ENCODE measurements around the gene CFB. TPM values are rescaled to one million over a fixed set of nuclear protein-coding genes. Genes with fewer than 3 reads are reported as not detected.

The CFB gene
- total and polyA plus RNA-seq, 2 of the 4 experiments (the other 2 are of a cell fraction): 1.8 to 6.1 TPM

DNA sequence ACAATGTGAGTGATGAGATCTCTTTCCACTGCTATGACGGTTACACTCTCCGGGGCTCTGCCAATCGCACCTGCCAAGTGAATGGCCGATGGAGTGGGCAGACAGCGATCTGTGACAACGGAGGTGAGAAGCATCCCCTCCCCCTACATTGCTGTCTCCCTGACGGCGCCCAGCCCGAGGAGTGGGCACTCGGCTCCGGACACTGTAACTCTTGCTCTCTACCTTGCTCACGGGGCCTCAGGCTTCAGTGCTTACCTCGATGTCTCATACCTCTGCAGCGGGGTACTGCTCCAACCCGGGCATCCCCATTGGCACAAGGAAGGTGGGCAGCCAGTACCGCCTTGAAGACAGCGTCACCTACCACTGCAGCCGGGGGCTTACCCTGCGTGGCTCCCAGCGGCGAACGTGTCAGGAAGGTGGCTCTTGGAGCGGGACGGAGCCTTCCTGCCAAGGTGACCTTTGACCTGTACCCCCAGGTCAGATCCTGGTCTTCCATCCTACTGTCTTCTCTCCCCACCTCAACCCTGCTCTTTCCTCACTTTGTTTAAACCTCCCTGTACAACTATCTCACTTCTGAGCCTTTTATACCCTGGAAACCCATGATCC lies 1.3 kb downstream of the CFB start:
- ChIA-PET POLR2A (ENCODE audit: unreplicated experiment) (no interaction called here), CTCF (no interaction called here)
- Histone ChIP-seq H3K79me1 (ENCODE audit: low read depth in 1 of 2, low read length in 2 of 2) (no peaks in the 10 kb centered on the region), H3K4me3 (ENCODE audit: insufficient read depth, low read depth, low read length) (no peak overlapping the region), H3K23ac (ENCODE audit: low read depth, low read length) (no peak overlapping the region), H3K4ac (ENCODE audit: low read depth, low read length) (no peak overlapping the region), H3K27ac (ENCODE audit: insufficient read depth, low read length) (no peak overlapping the region), H2AK5ac (ENCODE audit: low read depth, low read length) (peak overlapping the region; percentile 47; the same call in 1 of the 2 replicates), H4K20me1 (ENCODE audit: insufficient read depth, low read length) (0 out of 2 replicates have a peak, but pooled peaks cover 3% of the 10 kb centered on the region), H4K8ac (ENCODE audit: low read depth in 2 of 2, low read length in 2 of 2) (no peak overlapping the region), H3K27me3 (ENCODE audit: control insufficient read depth, insufficient read depth, low read length) (no peaks in the 10 kb centered on the region), H4K91ac (ENCODE audit: insufficient read depth, low read depth, low read length) (no peak overlapping the region; the same call in 1 of the 2 replicates), H3K9me1 (ENCODE audit: insufficient read depth, low read length) (peaks cover 12% of the 10 kb centered on the region), H4K5ac (ENCODE audit: low read depth, low read length) (no peak overlapping the region), H3K4me1 (ENCODE audit: control insufficient read depth, insufficient read depth, low read length) (peaks cover 22% of the 10 kb centered on the region), H2AFZ (replicated peaks; ENCODE audit: low read length, poor library complexity) (no peak overlapping the region), H3K56ac (ENCODE audit: extremely low read depth, insufficient read depth, low read length) (no peak overlapping the region), H2BK15ac (ENCODE audit: low read depth, low read length) (no peak overlapping the region), H3K36me3 (ENCODE audit: control insufficient read depth, insufficient read depth, low read length) (peaks cover 14% of the 10 kb centered on the region), H3K18ac (ENCODE audit: low read depth, low read length) (no peak overlapping the region), H2BK20ac (ENCODE audit: low read depth, low read length) (no peak overlapping the region), H2BK120ac (ENCODE audit: low read depth, low read length) (no peak overlapping the region), H3K9me3 (ENCODE audit: control insufficient read depth, insufficient read depth, low read length) (no peaks in the 10 kb centered on the region), H3K9ac (ENCODE audit: low read depth, low read length) (no peak overlapping the region), H2AK9ac (replicated peaks; ENCODE audit: low read depth, low read length, poor library complexity) (peak overlapping the region; percentile 19), H2BK5ac (ENCODE audit: low read depth, low read length, poor library complexity, severe bottlenecking) (no peak overlapping the region), H3K4me2 (ENCODE audit: low read depth, low read length) (no peak overlapping the region), H3K14ac (replicated peaks; ENCODE audit: low read depth, low read length) (no peak overlapping the region)
- TF ChIP-seq CEBPB (IDR thresholded peaks at IDR 0.05; ENCODE audit: low read depth, low read length) (no peak), ELK1 (IDR thresholded peaks at IDR 0.05; ENCODE audit: borderline replicate concordance, low read depth, low read length) (no peak), CHD1 (IDR thresholded peaks at IDR 0.05; ENCODE audit: low read depth, low read length) (no peak), POLR2A (IDR thresholded peaks at IDR 0.05; ENCODE audit: low read depth, low read length) (no peak), USF2 (IDR thresholded peaks at IDR 0.05; ENCODE audit: low read depth, low read length) (no peak), RAD21 (IDR thresholded peaks at IDR 0.05; ENCODE audit: low read length) (no peak), NFE2L2 (IDR thresholded peaks at IDR 0.05; ENCODE audit: low read depth, low read length) (no peak), MAZ (IDR thresholded peaks at IDR 0.05; ENCODE audit: borderline replicate concordance, low read depth, low read length) (no peak), RCOR1 (IDR thresholded peaks at IDR 0.05; ENCODE audit: insufficient replicate concordance, low read length) (no peak), FOS (IDR thresholded peaks at IDR 0.05; ENCODE audit: low read depth, low read length) (no peak), CTCF (conservative IDR thresholded peaks at IDR 0.05; ENCODE audit: low read depth, low read length) (no peak)
- DNase-seq (no peak), ATAC-seq (ENCODE audit: low read depth) (no peak)
- intact Hi-C loops (cut with micrococcal nuclease) (no loop called here), dilution Hi-C loops (cut with HindIII; ENCODE audit: low sequenced_read_pairs, unreplicated experiment) (no loop called here), in situ Hi-C loops (cut with MboI; ENCODE audit: low sequenced_read_pairs) (loop anchor here (5.0 to 10.0 kb wide), 2 partner anchors 35 to 262 kb away; partner anchors contain the start of gene LY6G5C)
- BruUV-seq (replicated peaks): no TSS peak
- WGBS, 2 experiments (ENCODE audit: extremely low coverage in 2 of 2, insufficient read length in 1 of 2): 86% methylated on average over 22 of the region's 24 CpGs; no CpG with 5 or more reads in 1 of the 2 experiments

All from IMR-90 (cell line).